ENCODE data around the gene GRIK4.

- TF ChIP-seq CTCF (IDR thresholded peaks at IDR 0.05) = no peak
- no peak for TF ChIP-seq POLR2A (IDR thresholded peaks at IDR 0.05)
Measured at GRCh38 chr11:120937501-120937900, 426.0 kb downstream of the GRIK4 start.
